PC-3 (cell line): ENCODE data around the gene SENP5. TPM values are rescaled to one million over a fixed set of nuclear protein-coding genes. Genes with fewer than 3 reads are reported as not detected.

ENCODE experiments used
- ATAC-seq: fragments of 200-7000 bp; cut with Tn5 transposase; 2 replicates; pipeline ENCODE4 v1.9.1; 2020; ENCODE audit warnings: mild to moderate bottlenecking, moderate library complexity
- BruUV-seq: library from RNA; stranded (reverse); fragments of 400-500 nt; replicated peaks from 2 replicates; lab custom pipeline; 2021; lab: Mats Ljungman, UMichigan
- CTCF ChIA-PET: fragments of 300-600 bp; sonication (Branson Sonifier 250); formaldehyde crosslinking; loops from one replicate; lab custom pipeline; 2022; ENCODE audit warnings: antibody characterized with exemption; lab: Charles Lee
- POLR2A ChIA-PET: fragments of 300-600 bp; sonication (Branson Sonifier 250); formaldehyde crosslinking; loops from one replicate; lab custom pipeline; 2022; ENCODE audit warnings: antibody characterized with exemption; ENCODE audit not compliant: unreplicated experiment; lab: Charles Lee
- DNase-seq: peaks from one replicate; pipeline ENCODE4 v3.0.0-alpha.2; 2015
- H2AFZ ChIP-seq: fragments of 300-600 bp; sonication (generic); 2 replicates; pipeline ENCODE4 v1.6.0; 2016; ENCODE audit warnings: antibody characterized with exemption, low read length
- H3F3A ChIP-seq: fragments of 300-600 bp; sonication (generic); one replicate; pipeline ENCODE4 v1.6.0; 2017; ENCODE audit warnings: antibody characterized with exemption, low read length, control low read depth, mild to moderate bottlenecking; ENCODE audit not compliant: unreplicated experiment
- H3K27ac ChIP-seq: fragments of 300-600 bp; sonication (generic); 2 replicates; pipeline ENCODE4 v1.5.1; 2016; ENCODE audit warnings: mild to moderate bottlenecking, low read length
- H3K27me3 ChIP-seq: fragments of 300-600 bp; sonication (generic); 2 replicates; pipeline ENCODE4 v1.6.1; 2016; ENCODE audit warnings: low read length, mixed read lengths
- H3K36me3 ChIP-seq: fragments of 300-600 bp; sonication (generic); 2 replicates; pipeline ENCODE4 v1.6.1; 2016; ENCODE audit warnings: low read depth, mixed run types, low read length, mixed read lengths
- H3K4me1 ChIP-seq: fragments of 300-600 bp; sonication (generic); 2 replicates; pipeline ENCODE4 v1.5.1; 2016; ENCODE audit warnings: low read length; ENCODE audit not compliant: insufficient read depth
- H3K4me2 ChIP-seq: fragments of 300-600 bp; sonication (generic); 2 replicates; pipeline ENCODE4 v1.6.0; 2016; ENCODE audit warnings: low read length
- H3K4me3 ChIP-seq: fragments of 300-600 bp; sonication (generic); 2 replicates; pipeline ENCODE4 v1.5.1; 2016; ENCODE audit warnings: mild to moderate bottlenecking, low read length, mixed read lengths
- H3K79me2 ChIP-seq: fragments of 300-600 bp; sonication (generic); 2 replicates; pipeline ENCODE4 v1.6.1; 2017; ENCODE audit warnings: low read length, mixed read lengths
- H3K9ac ChIP-seq: fragments of 300-600 bp; sonication (generic); 2 replicates; pipeline ENCODE4 v1.6.0; 2016; ENCODE audit warnings: mild to moderate bottlenecking, low read length
- H3K9me2 ChIP-seq: fragments of 300-600 bp; sonication (generic); replicated peaks from 2 replicates; pipeline ENCODE4 v1.6.1; 2016; ENCODE audit warnings: mixed run types, low read length, mixed read lengths
- H3K9me3 ChIP-seq: fragments of 300-600 bp; sonication (generic); 2 replicates; pipeline ENCODE4 v1.6.1; 2016; ENCODE audit warnings: low read length, mixed read lengths
- H4K20me1 ChIP-seq: fragments of 300-600 bp; sonication (generic); 2 replicates; pipeline ENCODE4 v1.6.1; 2016; ENCODE audit warnings: low read length, mixed read lengths
- EZH2 ChIP-seq: fragments of 300-600 bp; sonication (generic); IDR thresholded peaks from one replicate; pipeline ENCODE4 v1.6.1; 2017; ENCODE audit warnings: antibody characterized with exemption, mild to moderate bottlenecking, low read length; ENCODE audit not compliant: unreplicated experiment
- EZH2phosphoT487 ChIP-seq: fragments of 300-600 bp; sonication (generic); IDR thresholded peaks from 2 replicates; pipeline ENCODE4 v1.6.1; 2018; ENCODE audit warnings: mild to moderate bottlenecking, antibody characterized with exemption, low read length, borderline replicate concordance
- intact Hi-C: fragments of 100-400 bp; cut with micrococcal nuclease; formaldehyde crosslinking; loops from 2 replicates; pipeline ENCODE4 v1.9.0; 2023
- total RNA-seq: library from RNA; depleted of rRNA; stranded (reverse); fragments of >200 nt; gene quantifications from 2 replicates; pipeline ENCODE4 v1.2.3, GENCODE V29; 2014
- TF ChIP-seq, protein P1 (sequence below): fragments of 300-600 bp; sonication (generic); conservative IDR thresholded peaks from 2 replicates; pipeline ENCODE4 v1.5.1; 2017; ENCODE audit warnings: antibody characterized with exemption, low read depth, mild to moderate bottlenecking, low read length

Gene SENP5
- total RNA-seq, 1 experiment from 2014 or later, result 34.2 TPM

DNA sequence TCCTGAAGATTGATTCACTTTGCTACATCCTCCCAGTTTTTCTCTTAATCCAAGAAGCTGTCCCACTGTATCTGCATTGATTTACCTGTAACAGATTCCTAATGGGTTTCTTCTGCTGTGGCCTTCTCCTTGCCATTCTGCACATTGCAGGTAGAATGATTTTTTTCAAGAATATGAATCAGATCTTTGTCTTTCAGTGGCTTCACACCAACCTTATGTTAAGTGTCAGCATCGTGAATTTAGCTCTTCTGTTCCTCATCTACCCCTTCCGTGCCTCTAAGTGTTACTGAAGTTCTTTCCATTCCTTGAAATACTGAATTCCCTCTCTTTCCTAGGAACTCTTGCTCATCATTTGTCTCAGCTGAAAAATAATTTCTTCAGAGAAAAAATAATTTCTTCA is 7.5 kb downstream of the SENP5 start:
- Histone ChIP-seq H2AFZ (no peak overlapping the region), H3K4me3 (no peak overlapping the region), H3K79me2 (peaks cover 99% of the 10 kb centered on the region), H3K4me1 (no peaks in the 10 kb centered on the region), H3K9me2 (no peaks in the 10 kb centered on the region), H3F3A (no peaks in the 10 kb centered on the region), H4K20me1 (peaks cover 42% of the 10 kb centered on the region), H3K36me3 (peaks cover 6% of the 10 kb centered on the region; the same call in 1 of the 2 replicates), H3K9ac (no peak overlapping the region), H3K4me2 (no peak overlapping the region), H3K9me3 (no peaks in the 10 kb centered on the region), H3K27me3 (no peaks in the 10 kb centered on the region), H3K27ac (no peak overlapping the region)
- CTCF ChIA-PET, result no interaction called here
- POLR2A ChIA-PET, result no interaction called here
- no peak for ATAC-seq
- no TSS peak for BruUV-seq
- no peak for TF ChIP-seq EZH2phosphoT487
- TF ChIP-seq EZH2, result no peak
- TF ChIP-seq, protein P1, sequence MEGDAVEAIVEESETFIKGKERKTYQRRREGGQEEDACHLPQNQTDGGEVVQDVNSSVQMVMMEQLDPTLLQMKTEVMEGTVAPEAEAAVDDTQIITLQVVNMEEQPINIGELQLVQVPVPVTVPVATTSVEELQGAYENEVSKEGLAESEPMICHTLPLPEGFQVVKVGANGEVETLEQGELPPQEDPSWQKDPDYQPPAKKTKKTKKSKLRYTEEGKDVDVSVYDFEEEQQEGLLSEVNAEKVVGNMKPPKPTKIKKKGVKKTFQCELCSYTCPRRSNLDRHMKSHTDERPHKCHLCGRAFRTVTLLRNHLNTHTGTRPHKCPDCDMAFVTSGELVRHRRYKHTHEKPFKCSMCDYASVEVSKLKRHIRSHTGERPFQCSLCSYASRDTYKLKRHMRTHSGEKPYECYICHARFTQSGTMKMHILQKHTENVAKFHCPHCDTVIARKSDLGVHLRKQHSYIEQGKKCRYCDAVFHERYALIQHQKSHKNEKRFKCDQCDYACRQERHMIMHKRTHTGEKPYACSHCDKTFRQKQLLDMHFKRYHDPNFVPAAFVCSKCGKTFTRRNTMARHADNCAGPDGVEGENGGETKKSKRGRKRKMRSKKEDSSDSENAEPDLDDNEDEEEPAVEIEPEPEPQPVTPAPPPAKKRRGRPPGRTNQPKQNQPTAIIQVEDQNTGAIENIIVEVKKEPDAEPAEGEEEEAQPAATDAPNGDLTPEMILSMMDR, result no peak
- DNase-seq, result no peak
- intact Hi-C loops, result no loop called here

DNA sequence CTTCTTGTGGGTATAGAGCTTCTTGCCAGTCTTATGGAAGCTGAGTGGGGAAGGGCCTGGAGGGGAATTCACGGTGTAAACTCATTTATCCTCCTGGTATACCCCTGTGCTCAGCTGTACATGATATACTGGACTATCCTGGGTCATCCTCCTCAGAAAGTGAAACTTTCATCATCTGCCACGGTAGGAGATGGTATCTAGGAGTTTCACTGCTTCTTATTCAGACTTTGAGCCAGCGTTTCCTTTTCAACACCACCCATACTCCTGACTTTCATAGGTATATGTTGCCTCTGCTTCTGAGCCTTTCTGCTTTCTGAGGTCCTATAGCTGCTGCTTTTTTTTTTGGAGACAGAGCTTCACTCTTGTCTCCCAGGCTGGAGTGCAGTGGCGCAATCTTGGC is 15.6 kb downstream of the SENP5 start:
- DNase-seq (no peak), ATAC-seq (no peak)
- ChIA-PET POLR2A (no interaction called here), CTCF (no interaction called here)
- H3K27ac ChIP-seq, result no peak overlapping the region
- H3K4me1 ChIP-seq, result no peaks in the 10 kb centered on the region
- no peaks in the 10 kb centered on the region for H3K9me3 ChIP-seq
- H3K4me3 ChIP-seq, result no peak overlapping the region
- no peak overlapping the region for H3K9ac ChIP-seq
- intact Hi-C loops, result no loop called here
- peaks cover 88% of the 10 kb centered on the region for H3K79me2 ChIP-seq
- H3K9me2 ChIP-seq, result no peaks in the 10 kb centered on the region
- H2AFZ ChIP-seq, result no peak overlapping the region
- TF ChIP-seq, protein P1, result no peak
- TF ChIP-seq EZH2 (no peak), EZH2phosphoT487 (no peak)
- peaks cover 16% of the 10 kb centered on the region for H3K36me3 ChIP-seq
- H4K20me1 ChIP-seq, result peaks cover 19% of the 10 kb centered on the region
- BruUV-seq, result no TSS peak
- no peaks in the 10 kb centered on the region for H3F3A ChIP-seq
- no peaks in the 10 kb centered on the region for H3K27me3 ChIP-seq
- no peak overlapping the region for H3K4me2 ChIP-seq

DNA sequence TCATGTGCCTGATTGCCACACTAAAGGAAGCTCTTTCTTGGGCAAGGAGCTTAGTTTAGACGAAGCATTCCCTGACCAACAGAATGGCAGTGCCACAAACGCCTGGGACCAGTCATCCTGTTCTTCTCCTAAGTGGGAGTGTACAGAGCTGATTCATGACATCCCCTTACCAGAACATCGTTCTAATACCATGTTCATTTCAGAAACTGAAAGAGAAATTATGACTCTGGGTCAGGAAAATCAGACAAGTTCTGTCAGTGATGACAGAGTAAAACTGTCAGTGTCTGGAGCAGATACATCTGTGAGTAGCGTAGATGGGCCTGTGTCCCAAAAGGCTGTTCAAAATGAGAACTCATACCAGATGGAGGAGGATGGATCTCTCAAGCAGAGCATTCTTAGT is 18.4 kb downstream of the SENP5 start:
- Histone ChIP-seq H3K79me2 (peaks cover 81% of the 10 kb centered on the region), H3K9me3 (no peaks in the 10 kb centered on the region), H3K9ac (no peak overlapping the region), H3K4me1 (no peaks in the 10 kb centered on the region), H3F3A (no peaks in the 10 kb centered on the region), H3K4me3 (no peak overlapping the region), H3K27ac (no peak overlapping the region), H3K4me2 (no peak overlapping the region), H3K36me3 (peaks cover 14% of the 10 kb centered on the region), H3K9me2 (no peaks in the 10 kb centered on the region), H2AFZ (no peak overlapping the region), H3K27me3 (no peaks in the 10 kb centered on the region), H4K20me1 (peaks cover 4% of the 10 kb centered on the region)
- ATAC-seq (no peak), DNase-seq (no peak)
- BruUV-seq, result TSS peak; percentile 44
- ChIA-PET POLR2A (no interaction called here), CTCF (no interaction called here)
- TF ChIP-seq EZH2phosphoT487 (no peak), EZH2 (no peak)
- TF ChIP-seq, protein P1, result no peak
- intact Hi-C loops, result no loop called here
